DMS53 (cell line): Measurements from ENCODE around the gene TMEM221.
"Not testable (repeated sequence)": the region's sequence is repeated elsewhere in the genome, so short reads cannot be mapped to it uniquely, and the experiment has no call there.

ENCODE experiments used
- DNase-seq: peaks from one replicate; lab custom pipeline; 2025; lab: John Stamatoyannopoulos, UW

TMEM221 gene

GRCh38 chr19:17448131-17448967 lies at the start of gene TMEM221:
Gene TMEM221, minus strand, starts transcription at chr19:17448668. Its CDS starts 206 bp downstream, at chr19:17448462.
- peak; percentile 27 for DNase-seq

- DNase-seq: no peak
Measured at GRCh38 chr19:17497149-17497798, 48.8 kb upstream of the TMEM221 start.

DNA sequence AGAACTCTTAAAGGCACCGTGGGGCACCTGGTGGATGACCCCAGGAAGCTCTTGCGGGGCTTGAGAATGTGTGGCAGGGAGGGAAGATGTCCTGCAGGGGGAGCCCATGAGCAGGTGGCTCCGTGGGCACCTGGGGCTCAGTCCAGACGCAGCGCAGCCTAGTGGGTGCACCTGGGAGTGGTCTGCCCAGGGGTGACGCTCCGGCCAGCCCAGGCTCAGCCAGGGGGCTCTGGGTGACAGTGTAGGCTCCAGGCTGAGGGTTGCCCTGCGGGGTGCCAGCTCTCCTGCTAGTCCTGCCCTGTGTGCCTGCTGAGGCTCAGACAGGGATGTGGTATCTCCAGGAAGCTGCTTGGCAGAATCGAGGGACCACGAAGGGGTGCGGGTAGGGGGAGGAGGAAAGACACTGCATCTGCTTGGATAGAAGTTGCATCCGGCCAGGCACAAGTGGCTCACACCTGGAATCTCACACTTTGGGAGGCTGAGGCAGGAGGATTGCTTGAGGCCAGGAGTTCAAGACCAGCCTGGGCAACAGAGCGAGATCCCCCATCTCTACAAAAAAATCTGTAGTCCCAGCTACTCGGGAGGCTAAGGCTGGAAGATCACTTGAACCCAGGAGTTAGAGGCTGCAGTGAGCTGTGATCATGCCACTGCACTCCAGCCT lies 48.0 kb upstream of the TMEM221 start:
- peak; percentile 80 for DNase-seq

- DNase-seq: no peak
Measured at GRCh38 chr19:17495639-17496296, 47.3 kb upstream of the TMEM221 start.

DNA sequence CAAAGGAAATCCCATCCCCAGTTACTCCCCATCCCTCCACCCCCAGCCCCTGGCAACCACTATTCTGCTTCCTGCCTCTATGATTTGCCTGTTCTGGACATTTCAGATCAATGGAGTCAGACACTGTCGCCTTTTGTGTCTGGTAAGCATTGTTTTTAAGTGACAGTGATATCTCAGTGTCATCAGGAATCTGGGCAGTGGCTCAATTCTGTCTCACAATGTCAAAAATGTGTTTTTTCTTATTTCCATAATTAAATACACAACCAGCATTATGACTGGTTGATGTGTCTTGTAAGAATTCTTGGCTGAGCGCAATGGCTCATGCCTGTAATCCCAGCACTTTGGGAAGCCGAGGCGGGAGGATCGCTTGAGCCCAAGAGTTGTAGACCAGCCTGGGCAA lies 42.8 kb upstream of the TMEM221 start:
- no peak for DNase-seq

- no peak for DNase-seq
Measured at GRCh38 chr19:17490411-17490810, 41.9 kb upstream of the TMEM221 start.

DNA sequence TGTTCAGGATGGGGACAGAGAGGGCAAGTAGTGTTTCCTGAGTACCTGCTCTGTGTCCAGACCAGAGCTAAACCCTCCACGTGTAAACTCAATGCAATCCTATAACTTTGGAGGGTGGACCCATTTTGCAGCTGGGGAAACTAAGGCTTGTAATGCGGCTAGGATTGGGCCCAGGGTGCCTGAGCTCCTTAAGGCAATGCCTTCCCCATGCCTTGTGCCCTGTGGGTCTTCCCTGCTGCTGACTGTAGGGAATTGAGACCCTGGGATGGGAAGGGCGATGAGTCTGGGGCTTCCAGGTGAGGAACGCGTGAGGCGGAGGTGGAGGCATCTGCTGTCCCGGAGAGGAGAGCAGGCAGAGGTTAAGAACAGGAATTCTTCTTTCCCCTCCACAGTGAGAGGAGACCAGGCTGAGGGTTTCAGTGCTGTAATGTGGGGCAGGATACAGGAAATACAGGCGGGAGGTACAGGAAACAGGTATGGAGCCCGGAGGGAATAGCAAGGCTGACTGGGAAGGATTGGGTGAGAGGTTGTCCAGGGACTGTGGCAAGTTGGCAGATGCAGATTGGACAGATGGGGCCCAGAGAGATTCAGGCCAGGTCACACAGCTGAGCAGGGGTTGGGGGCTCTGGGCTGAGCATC lies 41.0 kb upstream of the TMEM221 start:
- DNase-seq: no peak

DNA sequence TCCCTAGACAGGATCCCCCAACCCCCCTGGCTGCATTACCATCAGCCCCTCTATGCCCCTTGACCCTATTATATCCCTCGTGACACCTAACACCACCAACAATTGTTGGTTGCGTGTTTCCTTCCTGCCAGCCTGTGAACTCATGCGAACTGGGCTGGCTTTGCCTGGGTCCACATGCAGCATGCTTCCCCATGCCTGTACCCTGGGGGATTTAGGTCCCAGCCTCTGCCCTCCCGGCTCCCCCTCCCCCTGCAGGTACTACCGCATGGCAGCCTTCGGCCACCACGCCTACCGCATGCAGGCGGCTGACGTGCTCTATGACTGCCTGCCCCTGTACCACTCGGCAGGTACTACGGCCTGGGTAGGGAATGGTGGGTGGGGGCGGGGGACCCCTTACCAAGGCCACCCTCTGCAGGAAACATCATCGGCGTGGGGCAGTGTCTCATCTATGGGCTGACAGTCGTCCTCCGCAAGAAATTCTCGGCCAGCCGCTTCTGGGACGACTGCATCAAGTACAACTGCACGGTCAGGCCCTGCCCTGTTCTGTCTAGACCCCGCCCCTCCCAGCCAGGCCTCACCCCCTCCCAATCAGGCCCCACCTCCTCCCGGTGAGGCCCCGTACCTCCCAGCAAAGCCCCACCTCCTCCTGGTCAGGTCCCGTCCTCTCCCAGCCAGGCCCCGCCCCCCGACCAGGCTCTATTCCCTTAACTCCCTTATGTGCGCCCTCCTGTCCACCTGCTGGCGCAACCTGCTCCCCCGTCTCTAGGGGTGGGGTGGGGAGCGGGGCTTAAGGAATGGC lies 40.3 kb upstream of the TMEM221 start:
- peak; percentile 93 for DNase-seq

DNA sequence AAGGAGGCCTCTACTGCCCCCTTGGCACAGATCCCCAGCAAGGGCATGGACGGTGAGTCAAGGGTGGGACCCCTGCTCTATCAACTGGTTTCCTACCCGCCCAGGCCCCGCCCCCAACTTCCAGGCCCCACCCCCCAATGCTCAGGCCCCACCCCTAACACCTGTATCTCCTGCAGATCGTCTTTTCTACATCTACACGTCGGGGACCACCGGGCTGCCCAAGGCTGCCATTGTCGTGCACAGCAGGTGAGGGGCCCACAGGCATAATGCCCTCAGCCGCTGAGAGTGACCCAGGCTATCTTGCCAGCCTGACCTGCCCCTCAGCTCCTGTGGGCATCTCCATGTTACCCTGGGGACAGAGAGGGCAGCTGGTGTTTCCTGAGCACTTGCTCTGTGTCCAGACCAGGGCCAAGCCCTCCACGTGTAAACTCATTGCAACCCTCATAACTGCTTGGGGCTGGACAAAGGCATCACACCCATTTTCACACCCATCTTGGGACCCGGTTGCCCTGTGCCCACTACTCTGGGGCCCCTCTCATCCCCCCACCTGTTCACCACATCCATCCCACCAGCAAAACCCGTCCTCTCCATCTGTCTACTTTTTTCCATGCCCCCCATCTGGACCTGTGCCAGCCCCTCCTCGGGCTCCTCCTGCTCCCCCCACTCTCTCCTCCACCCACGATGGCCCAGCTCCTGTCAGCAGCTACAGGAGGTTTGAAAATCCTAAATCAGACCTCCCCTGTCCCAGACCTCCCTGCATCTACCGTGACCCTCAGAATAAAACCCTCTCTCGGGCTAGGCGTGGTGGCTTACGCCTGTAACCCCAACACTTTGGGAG lies 39.0 kb upstream of the TMEM221 start:
- DNase-seq: no peak

DNA sequence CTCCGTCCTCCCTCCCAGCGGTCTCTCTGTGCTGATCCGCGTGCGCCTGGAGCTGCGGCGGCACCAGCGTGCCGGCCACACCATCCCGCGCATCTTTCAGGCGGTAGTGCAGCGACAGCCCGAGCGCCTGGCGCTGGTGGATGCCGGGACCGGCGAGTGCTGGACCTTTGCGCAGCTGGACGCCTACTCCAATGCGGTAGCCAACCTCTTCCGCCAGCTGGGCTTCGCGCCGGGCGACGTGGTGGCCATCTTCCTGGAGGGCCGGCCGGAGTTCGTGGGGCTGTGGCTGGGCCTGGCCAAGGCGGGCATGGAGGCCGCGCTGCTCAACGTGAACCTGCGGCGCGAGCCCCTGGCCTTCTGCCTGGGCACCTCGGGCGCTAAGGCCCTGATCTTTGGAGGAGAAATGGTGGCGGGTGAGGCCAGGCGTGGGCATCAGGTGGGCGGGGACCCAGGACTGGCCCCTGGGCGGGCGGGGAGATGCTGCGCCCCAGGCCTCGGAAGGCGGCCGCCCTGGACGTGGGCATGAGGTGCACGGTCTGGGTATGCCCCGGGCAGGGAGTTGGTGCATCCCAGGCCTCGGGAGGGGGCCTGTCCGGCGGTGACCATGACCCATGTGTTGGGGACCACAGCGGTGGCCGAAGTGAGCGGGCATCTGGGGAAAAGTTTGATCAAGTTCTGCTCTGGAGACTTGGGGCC lies 38.2 kb upstream of the TMEM221 start:
- DNase-seq: no peak

- DNase-seq: no peak
Measured at GRCh38 chr19:17484520-17485185, 36.2 kb upstream of the TMEM221 start.

GRCh38 chr19:17483605-17484002 lies 35.1 kb upstream of the TMEM221 start:
- DNase-seq: no peak

DNA sequence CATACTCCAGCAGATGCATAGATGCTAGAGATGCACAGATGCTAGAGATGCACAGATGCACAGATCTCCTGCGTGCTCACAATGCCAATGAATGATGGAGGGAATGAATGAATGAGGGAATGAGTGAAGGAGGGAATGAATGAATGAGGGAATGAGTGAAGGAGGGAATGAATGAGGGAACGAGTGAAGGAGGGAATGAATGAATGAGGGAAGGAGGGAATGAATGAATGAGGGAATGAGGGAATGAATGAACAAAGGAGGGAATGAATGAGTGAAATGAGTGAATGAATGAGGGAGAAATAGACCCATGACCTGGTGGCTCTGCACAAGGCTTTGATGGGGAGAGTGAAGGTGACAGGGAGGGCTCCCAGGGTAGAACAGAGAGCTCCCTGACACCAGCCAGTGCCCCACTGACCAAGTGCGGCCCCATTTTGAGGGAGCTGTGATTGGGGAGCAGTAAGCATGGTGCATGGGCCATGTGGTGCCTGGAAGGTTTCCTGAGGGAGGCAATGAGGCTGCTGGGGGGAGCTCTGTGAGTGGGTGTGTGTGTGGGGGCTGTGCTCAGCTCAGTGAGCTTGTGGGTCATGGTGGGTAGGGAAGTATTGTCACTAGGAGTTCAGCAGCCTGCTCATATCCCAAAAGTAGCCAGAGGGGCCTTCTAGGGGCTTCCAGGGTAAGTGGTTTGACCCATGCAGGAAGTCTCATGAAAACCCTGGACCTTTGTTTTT lies 34.6 kb upstream of the TMEM221 start:
- DNase-seq: no peak

GRCh38 chr19:17481986-17482385 lies 33.5 kb upstream of the TMEM221 start:
- no peak for DNase-seq

DNA sequence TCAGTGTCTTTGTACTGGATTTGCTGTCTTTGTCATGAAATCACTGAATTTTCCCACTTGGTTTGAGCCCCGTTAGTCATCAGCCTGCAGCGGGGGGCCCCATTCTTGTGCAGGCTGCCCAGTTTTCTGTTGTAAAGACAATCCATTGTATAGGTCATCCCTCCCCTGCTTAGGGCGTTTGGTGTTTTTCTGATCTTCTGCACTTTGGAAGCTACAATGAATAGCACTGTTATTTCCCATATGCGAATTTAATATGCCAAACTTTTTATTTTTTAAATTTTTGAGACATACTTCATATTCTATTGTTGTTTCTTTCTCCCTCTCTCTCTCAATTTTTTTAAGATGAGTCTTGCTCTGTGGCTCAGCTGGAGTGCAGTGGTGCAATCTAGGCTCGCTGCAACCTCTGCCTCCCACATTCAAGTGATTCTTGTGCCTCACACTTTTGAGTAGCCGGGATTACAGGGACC lies 30.9 kb upstream of the TMEM221 start:
- DNase-seq: no peak

DNA sequence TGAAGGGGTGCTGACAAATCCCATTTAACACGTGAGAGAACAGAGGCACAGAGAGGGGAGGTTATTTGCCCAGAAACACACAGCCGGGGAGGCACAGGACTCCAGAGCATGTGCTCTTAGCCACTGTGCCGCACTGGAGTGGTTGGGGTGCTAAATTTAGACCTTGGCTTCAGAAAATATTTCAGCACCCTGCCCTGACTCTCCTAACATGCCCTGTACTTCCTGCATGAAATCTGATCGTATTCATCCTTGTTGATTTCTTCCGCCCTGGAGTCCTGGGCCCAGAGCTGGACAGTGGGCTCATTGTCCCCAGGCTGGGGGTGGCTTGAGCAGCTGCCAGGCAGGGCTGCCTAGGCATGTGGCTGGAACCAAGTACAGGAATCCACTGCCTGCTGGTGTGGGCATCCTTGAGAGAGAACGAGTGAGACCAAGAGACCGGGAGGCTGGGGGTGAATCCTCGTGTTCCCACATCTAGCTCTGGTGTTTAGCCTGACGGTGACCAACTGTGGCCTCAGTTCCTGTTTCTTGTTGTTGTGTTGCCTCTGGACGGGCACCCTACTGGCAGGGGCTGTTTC lies 27.2 kb upstream of the TMEM221 start:
- no peak for DNase-seq

GRCh38 chr19:17475011-17475540 lies 26.6 kb upstream of the TMEM221 start:
- DNase-seq: not testable (repeated sequence)
